ENCODE measurements around the gene WFDC5. TPM values are rescaled to one million over a fixed set of nuclear protein-coding genes. Genes with fewer than 3 reads are reported as not detected.

WFDC5 gene
- total RNA-seq, 1 donor from 2014 or later: not detected

DNA sequence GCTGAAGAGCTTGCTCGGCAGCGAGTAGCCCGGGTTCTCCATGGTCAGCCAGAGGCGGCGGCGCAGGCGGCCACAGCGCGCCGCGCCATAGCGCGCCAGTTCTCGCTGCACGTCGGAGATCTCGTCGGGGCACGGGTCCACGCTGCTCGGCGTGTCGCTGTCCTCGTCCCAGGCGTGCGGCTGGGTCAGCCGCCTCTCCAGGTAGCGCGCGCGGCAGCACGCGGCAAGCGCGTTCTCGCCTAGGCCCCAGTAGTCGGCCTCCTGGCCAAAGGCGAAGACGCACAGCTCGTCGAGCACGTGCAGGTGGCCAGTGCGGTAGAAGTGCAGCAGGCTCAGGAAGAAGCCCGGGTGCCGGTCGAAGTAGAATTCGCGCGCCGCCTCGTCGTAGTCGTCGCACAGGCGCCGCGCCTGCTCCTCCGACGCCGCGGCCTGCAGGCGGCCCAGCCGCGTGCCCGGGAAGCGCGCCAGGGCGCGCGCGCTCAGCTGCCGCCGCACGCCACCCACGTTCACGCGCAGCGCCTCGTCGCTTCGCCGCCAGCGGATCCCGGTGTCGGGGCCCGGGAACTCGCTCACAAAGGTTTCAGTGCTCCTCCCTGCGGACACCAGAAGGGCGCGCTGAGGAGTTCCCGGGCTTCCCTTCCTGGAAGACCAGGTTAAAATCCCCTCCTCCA lies 16.7 kb downstream of the WFDC5 start:
- H3K9me3 Mint-ChIP-seq: no peaks in the 10 kb centered on the region
- Histone ChIP-seq H3K27me3 (peaks cover 60% of the 10 kb centered on the region), H3K27ac (no peak overlapping the region), H3K9ac (no peak overlapping the region), H3K4me1 (no peaks in the 10 kb centered on the region), H3K9me3 (ENCODE audit: low read depth) (no peaks in the 10 kb centered on the region), H3K79me2 (ENCODE audit: low read depth) (no peaks in the 10 kb centered on the region), H4K20me1 (ENCODE audit: low read depth) (no peaks in the 10 kb centered on the region), H2AFZ (replicated peaks) (no peak overlapping the region), H3K4me3 (no peak overlapping the region), H3K36me3 (no peaks in the 10 kb centered on the region), H3K4me2 (peak overlapping the region; percentile 11), H3F3A (ENCODE audit: low read depth) (no peaks in the 10 kb centered on the region)
- H3K27ac Mint-ChIP-seq: no peak overlapping the region
- H3K27me3 Mint-ChIP-seq (ENCODE audit: insufficient read depth, low read depth): peaks cover 22% of the 10 kb centered on the region
- peaks cover 4% of the 10 kb centered on the region for H3K4me1 Mint-ChIP-seq
- no peak overlapping the region for H3K4me3 Mint-ChIP-seq
- TF ChIP-seq, protein P1, sequence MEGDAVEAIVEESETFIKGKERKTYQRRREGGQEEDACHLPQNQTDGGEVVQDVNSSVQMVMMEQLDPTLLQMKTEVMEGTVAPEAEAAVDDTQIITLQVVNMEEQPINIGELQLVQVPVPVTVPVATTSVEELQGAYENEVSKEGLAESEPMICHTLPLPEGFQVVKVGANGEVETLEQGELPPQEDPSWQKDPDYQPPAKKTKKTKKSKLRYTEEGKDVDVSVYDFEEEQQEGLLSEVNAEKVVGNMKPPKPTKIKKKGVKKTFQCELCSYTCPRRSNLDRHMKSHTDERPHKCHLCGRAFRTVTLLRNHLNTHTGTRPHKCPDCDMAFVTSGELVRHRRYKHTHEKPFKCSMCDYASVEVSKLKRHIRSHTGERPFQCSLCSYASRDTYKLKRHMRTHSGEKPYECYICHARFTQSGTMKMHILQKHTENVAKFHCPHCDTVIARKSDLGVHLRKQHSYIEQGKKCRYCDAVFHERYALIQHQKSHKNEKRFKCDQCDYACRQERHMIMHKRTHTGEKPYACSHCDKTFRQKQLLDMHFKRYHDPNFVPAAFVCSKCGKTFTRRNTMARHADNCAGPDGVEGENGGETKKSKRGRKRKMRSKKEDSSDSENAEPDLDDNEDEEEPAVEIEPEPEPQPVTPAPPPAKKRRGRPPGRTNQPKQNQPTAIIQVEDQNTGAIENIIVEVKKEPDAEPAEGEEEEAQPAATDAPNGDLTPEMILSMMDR (IDR thresholded peaks at IDR 0.05): peak; percentile 46
- TF ChIP-seq EZH2 (IDR thresholded peaks at IDR 0.05): no peak
- DNase-seq (ENCODE audit: low spot score): peak; percentile 75
- H3K36me3 Mint-ChIP-seq: no peaks in the 10 kb centered on the region

DNA sequence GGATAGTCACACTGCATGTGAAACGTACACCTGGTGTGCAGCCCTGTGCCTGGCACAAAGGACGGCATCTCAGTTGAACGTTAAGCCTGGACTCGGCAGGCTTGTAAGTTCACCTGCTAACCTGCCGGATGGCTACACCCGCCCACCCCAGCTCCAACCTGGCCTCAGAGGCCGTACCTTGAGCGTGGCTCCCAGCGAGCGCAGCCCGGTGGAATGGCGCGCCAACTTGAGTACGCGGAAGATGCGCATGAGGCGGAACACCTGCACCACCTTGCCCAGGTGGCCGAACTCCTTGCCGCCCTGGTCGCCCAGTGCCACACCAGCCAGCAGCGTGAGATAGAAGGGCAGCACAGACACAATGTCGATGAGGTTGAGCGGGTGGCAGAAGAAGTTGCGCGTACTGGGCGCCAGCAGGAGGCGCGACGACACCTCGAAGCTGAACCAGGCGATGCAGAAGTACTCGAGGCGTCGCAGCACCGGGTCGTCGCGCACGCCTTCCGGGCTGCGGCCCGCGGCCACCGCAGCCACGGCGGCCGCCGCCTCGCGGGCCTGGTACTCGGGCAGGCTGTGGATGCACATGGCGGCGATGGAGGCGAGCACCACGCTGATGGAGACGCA lies 17.4 kb downstream of the WFDC5 start:
- Mint-ChIP-seq H3K9me3 (no peaks in the 10 kb centered on the region), H3K27me3 (ENCODE audit: insufficient read depth, low read depth) (peaks cover 20% of the 10 kb centered on the region), H3K4me3 (no peak overlapping the region), H3K4me1 (peaks cover 4% of the 10 kb centered on the region), H3K36me3 (no peaks in the 10 kb centered on the region), H3K27ac (no peak overlapping the region)
- Histone ChIP-seq H3K9ac (no peak overlapping the region), H3K36me3 (no peaks in the 10 kb centered on the region), H3K4me1 (no peaks in the 10 kb centered on the region), H3F3A (ENCODE audit: low read depth) (no peaks in the 10 kb centered on the region), H3K9me3 (ENCODE audit: low read depth) (no peaks in the 10 kb centered on the region), H3K27ac (no peak overlapping the region), H3K4me3 (no peak overlapping the region), H3K27me3 (peaks cover 60% of the 10 kb centered on the region), H3K4me2 (no peak overlapping the region), H4K20me1 (ENCODE audit: low read depth) (no peaks in the 10 kb centered on the region), H3K79me2 (ENCODE audit: low read depth) (no peaks in the 10 kb centered on the region), H2AFZ (replicated peaks) (no peak overlapping the region)
- TF ChIP-seq EZH2phosphoT487 (IDR thresholded peaks at IDR 0.05): no peak
- TF ChIP-seq, protein P1 (IDR thresholded peaks at IDR 0.05): no peak
- TF ChIP-seq EZH2 (IDR thresholded peaks at IDR 0.05): no peak
- DNase-seq (ENCODE audit: low spot score): no peak

DNA sequence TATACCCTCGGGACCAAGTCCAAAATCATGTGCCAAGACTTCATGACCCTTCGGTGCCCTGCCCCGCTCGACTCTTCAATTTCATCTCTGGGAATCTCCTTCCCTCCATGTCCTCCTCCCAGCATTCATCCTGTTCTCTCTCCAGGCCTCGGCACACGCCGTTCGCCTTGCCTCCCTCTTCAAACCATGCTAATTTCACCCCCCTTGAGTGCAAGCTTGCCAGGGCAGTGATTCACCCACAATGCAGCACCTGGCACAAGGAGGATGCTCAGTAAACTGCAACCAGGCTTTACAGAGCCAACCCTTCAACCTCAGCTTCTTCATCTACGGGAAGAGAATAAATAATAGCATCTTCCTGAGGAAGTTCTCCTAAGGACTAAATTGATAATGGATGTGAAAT lies 18.2 kb downstream of the WFDC5 start:
- no peaks in the 10 kb centered on the region for H3K36me3 Mint-ChIP-seq
- H3K9me3 ChIP-seq (ENCODE audit: low read depth): no peaks in the 10 kb centered on the region
- no peak overlapping the region for H3K4me2 ChIP-seq
- DNase-seq (ENCODE audit: low spot score): no peak
- H3K9me3 Mint-ChIP-seq: no peaks in the 10 kb centered on the region
- no peak overlapping the region for H3K27ac Mint-ChIP-seq
- H4K20me1 ChIP-seq (ENCODE audit: low read depth): no peaks in the 10 kb centered on the region
- H3K79me2 ChIP-seq (ENCODE audit: low read depth): no peaks in the 10 kb centered on the region
- H3K9ac ChIP-seq: no peak overlapping the region
- no peaks in the 10 kb centered on the region for H3K36me3 ChIP-seq
- no peaks in the 10 kb centered on the region for H3F3A ChIP-seq (ENCODE audit: low read depth)
- H3K27me3 ChIP-seq: peaks cover 59% of the 10 kb centered on the region
- peaks cover 20% of the 10 kb centered on the region for H3K27me3 Mint-ChIP-seq (ENCODE audit: insufficient read depth, low read depth)
- no peak overlapping the region for H3K27ac ChIP-seq
- no peak overlapping the region for H3K4me3 Mint-ChIP-seq
- no peak overlapping the region for H2AFZ ChIP-seq (replicated peaks)
- TF ChIP-seq EZH2 (IDR thresholded peaks at IDR 0.05): no peak
- no peak for TF ChIP-seq EZH2phosphoT487 (IDR thresholded peaks at IDR 0.05)
- TF ChIP-seq, protein P1 (IDR thresholded peaks at IDR 0.05): no peak
- peaks cover 4% of the 10 kb centered on the region for H3K4me1 Mint-ChIP-seq
- no peak overlapping the region for H3K4me3 ChIP-seq
- H3K4me1 ChIP-seq: no peaks in the 10 kb centered on the region
